GM12878 (cell line): Measurements from ENCODE around the gene ENOX1. TPM values are rescaled to one million over a fixed set of nuclear protein-coding genes. Genes with fewer than 3 reads are reported as not detected.

ENCODE experiments used
- ATAC-seq: fragments of 200-7000 bp; cut with Tn5 transposase; 3 replicates; pipeline ENCODE4 v1.9.1; 2020; ENCODE audit warnings: mild to moderate bottlenecking, moderate library complexity
- BruUV-seq: library from RNA; stranded (reverse); fragments of 400-500 nt; replicated peaks from 2 replicates; lab custom pipeline; 2021; lab: Mats Ljungman, UMichigan
- CTCF ChIA-PET: fragments of 300-600 bp; sonication (Branson Sonifier 250); formaldehyde crosslinking; extraction: SDS; loops from one replicate; lab custom pipeline; 2021; ENCODE audit warnings: inconsistent platforms; lab: Yijun Ruan, JAX
- POLR2A ChIA-PET: fragments of 350-600 bp; formaldehyde crosslinking; extraction: SDS; loops from one replicate; lab custom pipeline; 2021; ENCODE audit warnings: inconsistent platforms; lab: Charles Lee
- RAD21 ChIA-PET: fragments of 300-600 bp; sonication (Branson Sonifier 250); formaldehyde crosslinking; loops from one replicate; lab custom pipeline; 2023; ENCODE audit warnings: antibody characterized with exemption; ENCODE audit not compliant: unreplicated experiment; lab: Charles Lee
- SMC1A ChIA-PET: fragments of 300-600 bp; sonication (Branson Sonifier 250); formaldehyde crosslinking; loops from one replicate; lab custom pipeline; 2023; ENCODE audit not compliant: unreplicated experiment, uncharacterized antibody; lab: Charles Lee
- DNase-seq: peaks from one replicate; pipeline ENCODE4 v3.0.0-alpha.2; 2011; ENCODE audit warnings: low read depth, low spot score
- FAIRE-seq: peaks from 3 replicates; lab custom pipeline; 2011; peaks lifted over from hg19 to GRCh38; lab: Jason Lieb, UNC
- H2AFZ ChIP-seq: 2 replicates; pipeline ENCODE4 v1.6.0; 2011; ENCODE audit warnings: low read depth, low read length, control low read depth; ENCODE audit not compliant: control insufficient read depth
- H3K27ac ChIP-seq: 2 replicates; pipeline ENCODE4 v1.5.1; 2011; ENCODE audit warnings: control low read depth; ENCODE audit not compliant: control insufficient read depth, insufficient read depth
- H3K27me3 ChIP-seq, 2 experiments: replicated peaks in 1 of 2; 2 replicates each; pipeline versions ENCODE4 v1.6.0 to v1.6.1; 2011; ENCODE audit warnings: low read length in 1 of 2; ENCODE audit not compliant: control insufficient read depth in 2 of 2, insufficient read depth in 2 of 2
- H3K36me3 ChIP-seq, 2 experiments: 2 replicates each; pipeline ENCODE4 v1.5.1; 2011; ENCODE audit warnings: low read length in 1 of 2; ENCODE audit not compliant: control insufficient read depth in 2 of 2, insufficient read depth in 2 of 2
- H3K4me1 ChIP-seq: 2 replicates; pipeline ENCODE4 v1.6.1; 2011; ENCODE audit warnings: mild to moderate bottlenecking, low read length, moderate library complexity, mixed read lengths; ENCODE audit not compliant: control insufficient read depth, insufficient read depth
- H3K4me2 ChIP-seq: 2 replicates; pipeline ENCODE4 v1.6.0; 2011; ENCODE audit warnings: control low read depth; ENCODE audit not compliant: control insufficient read depth, insufficient read depth
- H3K4me3 ChIP-seq: fragments of 200-600 bp; sonication (generic); 2 replicates; pipeline ENCODE4 v1.5.1; 2016
- H3K79me2 ChIP-seq: 2 replicates; pipeline ENCODE4 v1.6.0; 2011; ENCODE audit warnings: low read length; ENCODE audit not compliant: control insufficient read depth, insufficient read depth
- H3K9ac ChIP-seq: 2 replicates; pipeline ENCODE4 v1.8.0; 2011; ENCODE audit warnings: low read length, control low read depth, mixed read lengths; ENCODE audit not compliant: control insufficient read depth, insufficient read depth
- H3K9me3 ChIP-seq: replicated peaks from 3 replicates; pipeline ENCODE4 v1.5.1; 2011; ENCODE audit warnings: mild to moderate bottlenecking, low read length; ENCODE audit not compliant: control insufficient read depth, insufficient read depth
- H4K20me1 ChIP-seq: 2 replicates; pipeline ENCODE4 v1.6.0; 2011; ENCODE audit not compliant: control insufficient read depth, insufficient read depth
- CHD2 ChIP-seq: IDR thresholded peaks from 2 replicates; pipeline ENCODE4 v1.6.1; 2011; ENCODE audit warnings: low read depth, low read length, improper control_type of control experiment, borderline replicate concordance
- CREB1 ChIP-seq: IDR thresholded peaks from 2 replicates; pipeline ENCODE4 v1.6.1; 2012; ENCODE audit warnings: low read depth, mild to moderate bottlenecking, inconsistent platforms
- GABPA ChIP-seq: IDR thresholded peaks from 2 replicates; pipeline ENCODE4 v1.6.1; 2014; ENCODE audit warnings: antibody characterized with exemption, low read depth, mild to moderate bottlenecking, inconsistent platforms
- KLF5 ChIP-seq: fragments of 450-650 bp; IDR thresholded peaks from 2 replicates; pipeline ENCODE4 v1.6.1; 2014; ENCODE audit warnings: mild to moderate bottlenecking; ENCODE audit not compliant: partially characterized antibody
- NFXL1 ChIP-seq: fragments of 450-650 bp; IDR thresholded peaks from 2 replicates; pipeline ENCODE4 v1.6.1; 2017; ENCODE audit warnings: antibody characterized with exemption, mild to moderate bottlenecking, borderline replicate concordance
- POLR2AphosphoS5 ChIP-seq: IDR thresholded peaks from 2 replicates; pipeline ENCODE4 v1.6.1; 2011; ENCODE audit warnings: mild to moderate bottlenecking, low read length, inconsistent platforms
- REST ChIP-seq: IDR thresholded peaks from 2 replicates; pipeline ENCODE4 v1.6.1; 2012; ENCODE audit warnings: mild to moderate bottlenecking, low read depth, low read length
- SMAD5 ChIP-seq: IDR thresholded peaks from 2 replicates; pipeline ENCODE4 v1.6.1; 2016; ENCODE audit warnings: antibody characterized with exemption, low read depth
- TBL1XR1 ChIP-seq: IDR thresholded peaks from 2 replicates; pipeline ENCODE4 v1.6.1; 2012; ENCODE audit warnings: low read depth, low read length, improper control_type of control experiment
- YY1 ChIP-seq: IDR thresholded peaks from 2 replicates; pipeline ENCODE4 v1.6.1; 2011; ENCODE audit warnings: low read depth, mild to moderate bottlenecking, low read length
- ZBTB11 ChIP-seq: fragments of 450-650 bp; formaldehyde crosslinking; IDR thresholded peaks from 2 replicates; pipeline ENCODE4 v1.5.0; 2022; ENCODE audit warnings: mild to moderate bottlenecking, missing genetic modification characterization
- WGBS: methylation state at CpG from one replicate; pipeline ENCODE4 v1.1.6; 2016; ENCODE audit warnings: low lambda C conversion rate; ENCODE audit not compliant: insufficient replicate concordance, insufficient coverage; ENCODE audit errors: missing lambda C conversion rate; 5-methylcytosine and 5-hydroxymethylcytosine counted together
- in situ Hi-C: fragments of 300-500 bp; cut with MboI; formaldehyde crosslinking; loops from 9 replicates; pipeline ENCODE4 v1.14.3; 2018; ENCODE audit warnings: mixed read lengths
- intact Hi-C: fragments of 100-400 bp; cut with micrococcal nuclease; formaldehyde crosslinking; loops from one replicate; pipeline ENCODE4 v1.14.2; 2022; ENCODE audit not compliant: unreplicated experiment
- polyA plus RNA-seq, 11 experiments: library from polyadenylated mRNA; depleted of rRNA in 4 of 11; unstranded in 6 of 11; stranded (reverse) in 5 of 11; fragments of >200 nt; fragmentation: Nextera tagmentation in 4 of 11; fragmentation: Illumina TruSeq in 1 of 11; extraction: Ambion mirVana in 4 of 11; extraction: Trizol in 1 of 11; gene quantifications; 1 replicate in 1 of 11; 2 replicates in 10 of 11; pipeline versions ENCODE4 v1.2.1 to v1.2.3, GENCODE V29; 2011 to 2016; ENCODE audit warnings: inconsistent platforms in 2 of 11, missing spikeins in 2 of 11, low read depth in 1 of 11
- total RNA-seq, 4 experiments: library from RNA; depleted of rRNA in 3 of 4; stranded (reverse); fragments of >200 nt in 3 of 4; fragmentation: Illumina TruSeq in 1 of 4; extraction: Trizol in 1 of 4; gene quantifications; 2 replicates each; pipeline versions ENCODE4 v1.2.1 to v1.2.3, GENCODE V29; 2013 to 2021
- TF ChIP-seq, protein P1 (sequence below): IDR thresholded peaks from 2 replicates; pipeline ENCODE4 v1.6.1; 2012; ENCODE audit warnings: improper control_type of control experiment, low read depth, low read length; ENCODE audit not compliant: insufficient replicate concordance

Gene ENOX1
- total and polyA plus RNA-seq, 10 of the 15 experiments (the other 5 are each of a cell fraction or from before 2014, with no cell fraction given): 0.11 to 0.26 (median 0.15) TPM

- TF ChIP-seq ZBTB11 (CRISPR knock-in tag): no peak
Observed at GRCh38 chr13:43368003-43368402, 418.8 kb downstream of the ENOX1 start (continued).

- H3K27ac ChIP-seq: no peak overlapping the region
- H2AFZ ChIP-seq: no peak overlapping the region
- no peaks in the 10 kb centered on the region for H4K20me1 ChIP-seq
- in situ Hi-C loops: no loop called here
- TF ChIP-seq, protein P1, sequence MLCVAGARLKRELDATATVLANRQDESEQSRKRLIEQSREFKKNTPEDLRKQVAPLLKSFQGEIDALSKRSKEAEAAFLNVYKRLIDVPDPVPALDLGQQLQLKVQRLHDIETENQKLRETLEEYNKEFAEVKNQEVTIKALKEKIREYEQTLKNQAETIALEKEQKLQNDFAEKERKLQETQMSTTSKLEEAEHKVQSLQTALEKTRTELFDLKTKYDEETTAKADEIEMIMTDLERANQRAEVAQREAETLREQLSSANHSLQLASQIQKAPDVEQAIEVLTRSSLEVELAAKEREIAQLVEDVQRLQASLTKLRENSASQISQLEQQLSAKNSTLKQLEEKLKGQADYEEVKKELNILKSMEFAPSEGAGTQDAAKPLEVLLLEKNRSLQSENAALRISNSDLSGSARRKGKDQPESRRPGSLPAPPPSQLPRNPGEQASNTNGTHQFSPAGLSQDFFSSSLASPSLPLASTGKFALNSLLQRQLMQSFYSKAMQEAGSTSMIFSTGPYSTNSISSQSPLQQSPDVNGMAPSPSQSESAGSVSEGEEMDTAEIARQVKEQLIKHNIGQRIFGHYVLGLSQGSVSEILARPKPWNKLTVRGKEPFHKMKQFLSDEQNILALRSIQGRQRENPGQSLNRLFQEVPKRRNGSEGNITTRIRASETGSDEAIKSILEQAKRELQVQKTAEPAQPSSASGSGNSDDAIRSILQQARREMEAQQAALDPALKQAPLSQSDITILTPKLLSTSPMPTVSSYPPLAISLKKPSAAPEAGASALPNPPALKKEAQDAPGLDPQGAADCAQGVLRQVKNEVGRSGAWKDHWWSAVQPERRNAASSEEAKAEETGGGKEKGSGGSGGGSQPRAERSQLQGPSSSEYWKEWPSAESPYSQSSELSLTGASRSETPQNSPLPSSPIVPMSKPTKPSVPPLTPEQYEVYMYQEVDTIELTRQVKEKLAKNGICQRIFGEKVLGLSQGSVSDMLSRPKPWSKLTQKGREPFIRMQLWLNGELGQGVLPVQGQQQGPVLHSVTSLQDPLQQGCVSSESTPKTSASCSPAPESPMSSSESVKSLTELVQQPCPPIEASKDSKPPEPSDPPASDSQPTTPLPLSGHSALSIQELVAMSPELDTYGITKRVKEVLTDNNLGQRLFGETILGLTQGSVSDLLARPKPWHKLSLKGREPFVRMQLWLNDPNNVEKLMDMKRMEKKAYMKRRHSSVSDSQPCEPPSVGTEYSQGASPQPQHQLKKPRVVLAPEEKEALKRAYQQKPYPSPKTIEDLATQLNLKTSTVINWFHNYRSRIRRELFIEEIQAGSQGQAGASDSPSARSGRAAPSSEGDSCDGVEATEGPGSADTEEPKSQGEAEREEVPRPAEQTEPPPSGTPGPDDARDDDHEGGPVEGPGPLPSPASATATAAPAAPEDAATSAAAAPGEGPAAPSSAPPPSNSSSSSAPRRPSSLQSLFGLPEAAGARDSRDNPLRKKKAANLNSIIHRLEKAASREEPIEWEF: no peak
- no peak for TF ChIP-seq KLF5
- no peak for TF ChIP-seq YY1
- TF ChIP-seq REST: no peak
- TF ChIP-seq NFXL1: no peak
- TF ChIP-seq CHD2: no peak
- TF ChIP-seq POLR2AphosphoS5: no peak
- TF ChIP-seq SMAD5: no peak
- TF ChIP-seq GABPA: no peak
- no peak for TF ChIP-seq TBL1XR1
- no peak for TF ChIP-seq CREB1
- ChIA-PET RAD21 (no interaction called here), CTCF (interaction anchor here (1.2 kb wide), 1 partner anchor 20 kb away, joined by 3 read pairs; no protein-coding TSS in a partner anchor), POLR2A (no interaction called here), SMC1A (no interaction called here)
- H3K4me3 ChIP-seq: no peak overlapping the region
- FAIRE-seq (no peak), DNase-seq (no peak), ATAC-seq (no peak)
- H3K79me2 ChIP-seq: no peaks in the 10 kb centered on the region
- WGBS: 47% methylated on average over 3 of the region's 3 CpGs
- intact Hi-C loops: no loop called here
- no peaks in the 10 kb centered on the region; the same call in 2 of the 3 replicates for H3K9me3 ChIP-seq
- no peak overlapping the region for H3K4me2 ChIP-seq
- no peaks in the 10 kb centered on the region for H3K36me3 ChIP-seq
- no TSS peak for BruUV-seq
- no peaks in the 10 kb centered on the region for H3K4me1 ChIP-seq
- H3K9ac ChIP-seq: no peak overlapping the region
- no peaks in the 10 kb centered on the region for H3K27me3 ChIP-seq
Observed at GRCh38 chr13:43365039-43365344, 421.8 kb downstream of the ENOX1 start.
